Measurements from ENCODE around the gene TOE1.
"Not testable (repeated sequence)": the region's sequence is repeated elsewhere in the genome, so short reads cannot be mapped to it uniquely, and the experiment has no call there.

The TOE1 gene

GRCh38 chr1:45383191-45383590, 43.2 kb downstream of the TOE1 start:
- no peaks in the 10 kb centered on the region for H3K36me3 Mint-ChIP-seq (ENCODE audit: low read depth)
- H3K4me3 Mint-ChIP-seq, result no peak overlapping the region
- H3K27ac Mint-ChIP-seq, result no peak overlapping the region
- intact Hi-C loops (cut with micrococcal nuclease), result no loop called here
- H3K9me3 Mint-ChIP-seq, result no peaks in the 10 kb centered on the region
- no peaks in the 10 kb centered on the region for H3K27me3 Mint-ChIP-seq
- no peaks in the 10 kb centered on the region for H3K4me1 Mint-ChIP-seq (ENCODE audit: low read depth)

GRCh38 chr1:45384213-45384612, 44.2 kb downstream of the TOE1 start:
- H3K36me3 Mint-ChIP-seq (ENCODE audit: low read depth); H3K27me3 Mint-ChIP-seq; H3K4me3 Mint-ChIP-seq; H3K9me3 Mint-ChIP-seq; H3K27ac Mint-ChIP-seq; H3K4me1 Mint-ChIP-seq (ENCODE audit: low read depth); intact Hi-C loops (cut with micrococcal nuclease): not testable (repeated sequence)

- no peaks in the 10 kb centered on the region for H3K27me3 Mint-ChIP-seq
- H3K9me3 Mint-ChIP-seq, result no peaks in the 10 kb centered on the region
- H3K36me3 Mint-ChIP-seq (ENCODE audit: low read depth), result no peaks in the 10 kb centered on the region
- H3K4me3 Mint-ChIP-seq, result no peak overlapping the region
- H3K4me1 Mint-ChIP-seq (ENCODE audit: low read depth), result no peaks in the 10 kb centered on the region
- intact Hi-C loops (cut with micrococcal nuclease), result no loop called here
- H3K27ac Mint-ChIP-seq, result no peak overlapping the region
Measured at GRCh38 chr1:45385302-45385701, 45.3 kb downstream of the TOE1 start.

GRCh38 chr1:45386219-45386618, 46.2 kb downstream of the TOE1 start:
- no peak overlapping the region for H3K27ac Mint-ChIP-seq
- H3K4me3 Mint-ChIP-seq, result no peak overlapping the region
- no peaks in the 10 kb centered on the region for H3K27me3 Mint-ChIP-seq
- H3K36me3 Mint-ChIP-seq (ENCODE audit: low read depth), result no peaks in the 10 kb centered on the region
- intact Hi-C loops (cut with micrococcal nuclease), result no loop called here
- H3K4me1 Mint-ChIP-seq (ENCODE audit: low read depth), result no peaks in the 10 kb centered on the region
- H3K9me3 Mint-ChIP-seq, result no peaks in the 10 kb centered on the region

All from dendritic cell treated with granulocyte-macrophage colony-stimulating factor and Interleukin-4, amounts not matched to agents 40 ng/mL and 50 ng/mL, for 4 days (primary cell).